Stimulated activated CD8-positive, alpha-beta memory T cell treated with anti-CD3 and anti-CD28 coated beads, Interleukin-7, amount 100 ng/mL, for 1 hour (primary cell): ENCODE measurements around the gene RTP5.
"Not testable (repeated sequence)": the region's sequence is repeated elsewhere in the genome, so short reads cannot be mapped to it uniquely, and the experiment has no call there.

Experiments
- DNase-seq, 2 donors: peaks; one replicate each; pipeline ENCODE4 v3.0.0-alpha.2; 2020; ENCODE audit warnings: low read depth in 2 of 2

RTP5 gene

DNA sequence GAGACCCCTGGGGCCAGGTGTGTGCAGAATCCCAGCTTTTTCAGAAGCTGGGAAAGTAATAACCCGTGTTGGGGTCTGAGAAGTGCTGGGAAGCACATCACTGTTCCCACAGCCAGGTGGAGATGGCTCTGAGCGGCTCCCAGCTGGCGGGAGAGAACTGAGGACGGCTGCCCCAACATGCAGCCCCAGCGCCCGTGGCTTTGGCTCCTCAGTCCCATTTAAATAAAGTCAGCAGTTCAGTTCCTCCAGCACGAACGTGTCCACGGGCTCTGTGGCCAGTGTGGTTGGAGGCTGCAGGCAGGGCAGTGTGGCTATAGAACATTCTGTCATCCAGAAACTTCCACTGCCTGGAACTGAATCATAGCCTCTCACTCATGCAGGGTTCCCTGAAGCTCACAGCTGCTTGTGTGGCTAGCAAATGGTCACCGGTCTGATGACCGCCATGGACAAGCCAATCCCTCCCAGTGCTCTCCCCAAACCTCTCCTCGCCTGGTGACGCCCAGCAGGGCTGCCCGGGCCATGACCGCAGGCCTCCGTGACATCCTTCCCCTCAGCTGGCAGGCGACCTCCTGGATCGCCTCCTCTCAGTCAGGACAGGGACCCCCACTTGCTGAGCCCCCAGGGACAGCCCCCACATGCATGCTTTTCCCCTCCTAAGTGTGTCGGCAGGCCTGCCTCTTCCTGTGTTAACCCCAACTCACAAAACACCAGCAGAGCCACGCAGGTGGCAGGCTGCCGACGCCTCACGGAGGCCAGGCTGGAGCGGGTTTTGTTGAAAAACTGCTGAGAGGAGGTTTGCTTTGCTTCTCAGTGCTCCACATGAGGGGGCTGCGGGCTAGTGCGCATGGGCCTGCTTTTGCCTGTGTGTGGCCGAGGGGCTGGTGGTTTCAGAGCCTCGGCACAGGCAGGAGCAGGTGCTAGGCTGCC lies 1.3 kb downstream of the RTP5 start:
- DNase-seq, result no peak

DNA sequence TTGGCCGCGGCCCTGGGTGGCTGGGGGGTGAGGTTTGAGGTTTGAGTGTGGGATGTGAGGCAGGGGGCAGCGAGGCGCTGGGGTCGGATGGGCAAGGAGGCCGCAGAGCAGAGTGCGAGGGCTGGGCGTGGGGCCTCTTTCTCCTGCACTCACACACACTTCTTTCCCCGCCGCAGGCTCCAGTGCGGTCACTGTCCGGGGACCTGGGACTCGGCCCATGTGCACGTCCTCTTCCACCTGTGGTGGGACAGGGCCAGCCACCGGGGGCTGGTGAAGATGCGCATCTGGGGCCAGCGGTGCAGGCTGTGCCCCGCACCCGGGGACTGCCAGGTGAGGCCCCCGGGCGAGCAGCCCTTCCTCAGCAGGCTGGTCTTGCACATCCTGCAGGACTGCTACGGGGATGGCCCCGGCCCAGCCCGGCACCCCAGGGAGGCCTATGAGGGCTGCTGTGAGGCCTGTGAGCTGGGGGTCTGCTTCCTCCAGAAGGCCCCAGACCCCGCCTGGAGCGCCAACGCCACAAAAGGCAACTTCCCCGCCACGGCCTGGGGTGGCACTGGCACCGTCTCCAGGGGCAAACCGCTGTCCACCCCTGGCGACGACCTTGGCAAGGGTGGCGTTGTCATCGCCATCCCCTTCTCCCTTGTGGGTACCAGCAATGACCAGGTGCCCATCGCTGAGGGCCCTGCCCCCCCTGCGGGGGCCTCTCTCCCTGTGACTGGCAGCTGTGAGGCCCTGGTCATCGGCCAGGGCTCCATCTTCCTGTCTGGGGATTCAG lies 2.2 kb downstream of the RTP5 start:
- no peak for DNase-seq

DNA sequence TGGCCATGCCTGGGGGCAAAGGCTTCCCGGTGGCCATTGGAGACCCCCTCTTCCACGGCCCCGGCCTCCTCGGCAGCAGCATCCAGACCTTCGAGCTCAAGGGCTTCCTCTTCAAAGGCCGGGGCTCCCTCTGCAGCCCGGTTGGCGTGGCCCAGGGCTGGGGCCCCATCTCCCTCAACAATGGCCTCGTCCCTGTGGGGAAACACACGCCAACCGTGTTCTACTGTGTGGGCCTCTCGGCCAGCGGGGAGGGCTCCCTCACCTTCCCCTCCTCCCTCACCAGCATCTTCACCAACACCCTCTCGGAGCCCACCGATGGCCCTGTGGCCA lies 2.7 kb downstream of the RTP5 start:
- DNase-seq, result no peak

DNA sequence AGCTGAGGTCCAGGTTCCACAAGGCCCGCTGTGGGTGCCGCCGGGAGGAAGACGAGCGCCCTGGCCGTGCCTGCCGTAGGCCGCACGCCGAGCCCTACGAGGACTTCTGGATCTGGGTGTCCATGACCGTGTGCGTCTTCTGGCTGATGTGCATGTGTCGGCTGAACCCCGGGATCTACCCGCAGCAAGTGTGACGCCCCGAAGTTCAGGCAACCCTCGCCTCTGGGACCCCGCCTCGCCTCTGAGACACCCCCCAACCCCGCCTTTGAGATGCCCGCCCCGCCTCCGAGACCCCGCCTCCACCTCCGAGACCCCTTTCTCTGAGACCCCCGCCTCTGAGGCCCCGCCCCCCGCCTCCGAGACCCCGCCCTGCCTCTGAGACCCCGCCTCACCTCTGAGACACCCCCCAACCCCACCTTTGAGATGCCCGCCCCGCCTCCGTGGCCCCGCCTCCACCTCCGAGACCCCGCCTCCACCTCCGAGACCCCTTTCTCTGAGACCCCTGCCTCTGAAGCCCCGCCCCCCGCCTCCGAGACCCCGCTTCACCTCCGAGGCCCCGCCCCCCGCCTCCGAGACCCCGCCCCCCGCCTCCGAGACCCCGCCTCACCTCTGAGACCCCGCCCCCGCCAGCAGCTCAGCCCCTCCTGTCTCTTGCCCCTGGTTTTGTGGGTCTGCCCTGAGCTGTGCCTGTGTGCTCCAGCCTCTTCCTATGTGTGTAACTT lies 3.7 kb downstream of the RTP5 start:
- no peak for DNase-seq

DNA sequence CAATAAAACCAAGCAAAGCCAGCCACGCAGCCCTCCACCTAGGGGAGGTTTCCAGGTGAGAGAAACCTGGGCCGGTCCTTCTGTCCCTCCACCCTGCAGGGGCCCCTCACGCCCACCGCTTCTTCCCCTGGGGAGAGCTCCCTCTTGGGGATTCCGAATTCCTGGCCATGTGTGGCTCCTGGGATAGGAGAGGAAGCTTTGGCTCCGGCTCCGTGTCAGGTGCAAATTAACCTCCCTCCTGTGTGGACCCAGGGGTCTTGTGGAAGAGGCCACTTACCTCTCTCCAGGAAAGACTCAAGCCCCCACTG lies 4.2 kb downstream of the RTP5 start:
- no peak for DNase-seq

DNA sequence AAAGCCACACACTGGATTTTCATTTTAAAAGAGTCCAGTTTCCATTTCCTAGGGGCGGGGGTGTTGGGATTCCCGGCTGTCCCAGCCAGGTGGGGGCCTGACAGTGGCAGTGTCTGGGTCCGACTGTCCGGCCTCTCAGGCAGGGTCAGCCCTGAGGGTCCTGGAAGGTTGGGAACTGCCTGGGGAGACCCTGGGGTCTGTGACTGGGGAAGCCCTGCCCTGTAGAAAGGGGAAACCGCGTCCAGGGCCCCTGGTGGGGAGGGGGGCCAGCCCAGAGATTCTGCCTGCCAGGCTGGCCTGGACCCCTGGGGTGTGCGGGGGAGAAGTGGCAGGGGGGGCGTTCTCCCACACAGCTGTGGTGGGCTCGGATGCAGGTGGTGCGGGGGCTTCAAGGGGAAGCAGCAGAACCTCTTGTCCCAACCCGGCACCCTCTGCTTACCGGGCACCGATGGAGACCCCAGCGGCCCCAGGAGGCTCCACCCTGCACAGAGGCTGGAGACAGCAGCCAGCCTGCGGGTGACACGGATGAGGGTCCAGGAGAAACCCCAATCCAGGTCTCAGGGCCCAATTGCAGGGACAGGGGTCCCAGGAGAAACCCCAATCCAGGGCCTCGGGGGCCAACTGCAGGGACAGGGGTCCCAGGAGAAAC lies 4.9 kb downstream of the RTP5 start:
- no peak for DNase-seq

DNA sequence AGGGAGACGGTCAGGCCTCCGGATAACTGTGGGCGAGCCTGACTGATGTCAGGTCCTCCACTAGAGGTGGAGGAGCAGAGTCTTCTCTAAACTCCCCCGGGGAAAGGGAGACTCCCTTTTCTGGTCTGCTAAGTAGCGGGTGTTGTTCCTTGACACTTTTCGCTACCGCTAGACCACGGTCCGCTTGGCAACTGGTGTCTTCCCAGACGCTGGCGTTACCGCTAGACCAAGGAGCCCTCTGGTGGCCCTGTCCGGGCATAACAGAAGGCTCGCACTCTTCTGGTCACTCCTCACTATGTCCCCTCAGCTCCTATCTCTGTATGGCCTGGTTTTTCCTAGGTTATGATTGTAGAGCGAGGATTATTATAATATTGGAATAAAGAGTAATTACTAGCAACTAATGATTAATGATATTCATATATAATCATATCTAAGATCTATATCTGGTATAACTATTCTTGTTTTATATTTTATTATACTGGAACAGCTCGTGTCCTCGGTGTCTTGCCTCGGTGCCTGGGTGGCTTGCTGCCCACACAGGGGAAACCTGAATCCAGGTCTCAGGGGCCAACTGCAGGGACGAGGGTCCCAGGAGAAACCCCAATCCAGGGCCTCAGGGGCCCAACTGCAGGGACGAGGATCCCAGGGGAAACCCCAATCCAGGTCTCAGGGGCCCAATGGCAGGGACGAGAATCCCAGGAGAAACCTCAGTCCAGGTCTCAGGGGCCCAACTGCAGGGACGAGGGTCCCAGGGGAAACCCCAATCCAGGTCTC lies 6.4 kb downstream of the RTP5 start:
- not testable (repeated sequence) for DNase-seq

DNA sequence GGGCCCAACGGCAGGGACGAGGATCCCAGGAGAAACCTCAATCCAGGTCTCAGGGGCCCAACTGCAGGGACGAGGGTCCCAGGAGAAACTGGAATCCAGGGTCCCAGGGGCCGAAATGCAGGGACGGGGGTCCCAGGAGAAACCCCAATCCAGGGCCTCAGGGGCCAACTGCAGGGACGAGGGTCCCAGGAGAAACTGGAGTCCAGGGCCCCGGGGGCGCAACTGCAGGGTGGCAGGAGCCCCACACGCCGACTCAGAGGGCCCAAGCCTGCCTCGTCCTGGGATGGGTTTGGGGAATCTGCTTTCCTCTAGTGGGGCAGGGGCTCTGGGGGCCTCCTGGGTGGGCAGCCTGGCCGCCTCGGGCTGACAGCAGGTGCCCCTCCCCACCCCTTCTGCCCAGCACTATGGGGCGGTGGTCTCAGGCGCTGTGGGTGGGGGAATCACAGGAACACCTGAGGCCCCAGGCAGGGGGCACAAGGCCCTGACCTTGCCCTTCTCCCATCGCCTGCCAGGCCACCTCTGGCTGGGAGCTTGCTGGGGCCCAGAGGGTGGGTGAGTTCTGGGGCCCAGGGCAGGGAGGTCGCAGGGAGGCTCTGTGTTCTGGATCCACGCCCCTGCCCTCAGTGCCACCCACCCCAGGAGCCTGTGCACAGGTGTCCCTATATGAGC lies 7.1 kb downstream of the RTP5 start:
- DNase-seq, result no peak

DNA sequence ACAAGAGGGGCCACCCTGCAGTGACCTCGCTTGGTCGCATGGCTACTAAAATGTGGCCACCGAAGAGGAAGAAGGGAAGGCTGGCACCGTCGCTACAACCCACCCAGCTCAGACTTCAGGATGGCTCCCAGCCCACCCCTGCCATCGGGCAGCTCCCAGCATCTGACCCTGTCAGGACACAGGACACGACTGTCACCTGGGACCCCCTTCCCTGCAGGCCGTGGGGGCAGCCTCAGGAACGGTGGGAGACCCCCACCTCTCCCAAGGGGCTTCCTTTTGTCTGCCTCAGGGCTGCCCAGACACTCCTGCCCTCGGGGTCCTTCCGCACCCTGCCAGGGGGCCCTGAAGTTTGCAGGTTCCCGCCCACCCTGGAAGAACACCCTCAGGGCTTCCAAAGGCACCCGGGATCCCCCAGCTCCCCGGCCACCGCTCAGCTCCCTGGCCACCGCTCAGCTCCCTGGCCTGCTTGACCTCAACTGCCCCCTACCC lies 7.7 kb downstream of the RTP5 start:
- DNase-seq, result no peak

DNA sequence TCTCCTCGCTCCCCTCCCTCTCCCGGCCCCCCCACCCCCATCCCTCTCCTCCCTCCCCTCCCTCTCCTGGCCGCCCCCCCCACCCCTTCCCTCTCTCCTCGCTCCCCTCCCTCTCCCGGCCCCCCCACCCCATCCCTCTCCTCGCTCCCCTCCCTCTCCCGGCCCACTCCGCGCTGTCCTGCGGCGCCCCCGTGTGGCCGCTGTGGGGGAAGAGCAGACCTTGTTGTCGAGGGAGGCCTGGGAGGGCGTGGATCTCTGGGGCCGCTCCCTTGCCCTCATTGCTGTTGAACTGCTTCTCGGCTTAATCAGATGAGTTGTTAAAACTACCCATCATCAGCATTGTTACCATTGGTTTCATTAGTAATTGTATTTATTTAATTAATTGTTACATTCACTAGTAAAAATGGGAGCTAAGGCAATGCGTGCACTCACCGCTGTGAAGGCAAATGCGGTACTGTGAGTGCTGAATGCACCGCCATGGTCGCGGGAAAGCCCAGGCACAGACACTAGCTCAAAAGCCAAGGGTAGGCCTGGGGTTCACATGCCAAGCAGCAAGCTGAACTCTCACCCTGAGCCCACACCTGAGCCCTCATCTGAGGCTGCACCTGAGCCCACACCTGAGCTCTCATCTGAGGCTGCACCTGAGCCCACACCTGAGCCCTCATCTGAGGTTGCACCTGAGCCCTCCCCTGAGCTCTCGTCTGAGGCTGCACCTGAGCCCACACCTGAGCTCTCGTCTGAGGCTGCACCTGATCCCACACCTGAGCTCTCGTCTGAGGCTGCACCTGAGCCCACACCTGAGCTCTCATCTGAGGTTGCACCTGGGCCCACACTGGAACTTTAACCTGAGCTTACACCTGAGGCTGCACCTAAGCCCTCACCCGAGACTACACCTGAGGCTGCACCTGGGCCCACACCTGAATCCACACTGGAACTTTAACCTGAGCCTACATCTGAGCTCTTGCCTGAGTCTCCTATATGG lies 8.8 kb downstream of the RTP5 start:
- peak; percentile 44 to 47 for DNase-seq

DNA sequence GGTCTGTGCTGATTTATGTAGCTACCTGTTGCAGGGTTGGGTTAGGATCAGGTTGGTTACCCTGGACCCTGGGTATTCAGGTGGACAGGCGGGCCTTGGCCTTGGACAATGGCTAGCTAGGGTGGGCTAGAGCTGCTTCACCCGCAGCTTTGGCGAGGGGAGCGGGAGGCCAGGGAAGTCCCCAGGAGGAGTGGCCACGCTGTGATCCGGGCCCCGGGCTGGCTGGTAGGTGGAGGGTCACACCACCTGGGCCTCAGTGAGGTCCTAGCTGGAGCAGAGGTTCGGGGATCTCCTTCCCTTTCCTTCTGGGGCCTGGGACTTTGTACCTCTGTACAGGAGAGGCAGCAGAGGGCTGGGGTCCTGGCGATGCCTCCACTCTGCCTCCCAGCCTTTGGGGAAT lies 9.8 kb downstream of the RTP5 start:
- DNase-seq, result no peak

DNA sequence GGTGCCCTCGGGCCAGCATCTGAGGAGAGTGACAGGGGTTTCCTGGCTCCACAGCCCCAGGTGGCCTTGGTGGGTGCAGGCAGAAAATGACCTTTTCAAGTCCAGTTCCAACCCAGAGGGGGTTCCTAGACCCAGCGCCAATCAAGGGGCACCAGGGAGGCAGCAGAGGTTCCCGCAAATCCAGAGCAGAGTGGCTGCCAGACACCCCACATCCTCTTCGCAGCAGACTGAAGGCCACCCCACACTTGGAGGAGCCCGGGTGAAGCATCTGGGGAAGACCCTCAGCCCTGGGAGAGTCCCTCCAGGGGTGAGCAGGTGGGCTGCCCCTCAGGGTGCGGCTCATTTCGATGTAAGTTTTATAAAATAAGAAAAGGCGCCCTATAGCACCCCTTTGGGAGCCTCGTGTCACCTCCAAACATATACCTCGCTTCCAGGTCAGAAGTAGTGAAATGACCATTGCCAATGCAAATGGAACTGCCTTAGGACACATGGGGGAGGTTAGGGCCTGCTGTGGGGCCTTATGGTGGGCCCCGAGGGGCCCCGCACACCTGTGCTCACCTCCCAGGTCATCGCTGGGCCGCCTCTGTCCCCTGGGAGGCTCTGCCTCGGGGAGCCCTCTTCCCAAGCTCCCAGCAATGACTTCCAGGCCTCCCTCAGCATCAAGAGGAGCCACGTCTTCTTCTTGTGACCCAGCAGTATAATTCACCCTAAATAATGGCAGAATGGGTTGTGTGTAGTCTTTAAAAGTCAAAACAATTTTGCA lies 11.0 kb downstream of the RTP5 start:
- DNase-seq, result no peak

DNA sequence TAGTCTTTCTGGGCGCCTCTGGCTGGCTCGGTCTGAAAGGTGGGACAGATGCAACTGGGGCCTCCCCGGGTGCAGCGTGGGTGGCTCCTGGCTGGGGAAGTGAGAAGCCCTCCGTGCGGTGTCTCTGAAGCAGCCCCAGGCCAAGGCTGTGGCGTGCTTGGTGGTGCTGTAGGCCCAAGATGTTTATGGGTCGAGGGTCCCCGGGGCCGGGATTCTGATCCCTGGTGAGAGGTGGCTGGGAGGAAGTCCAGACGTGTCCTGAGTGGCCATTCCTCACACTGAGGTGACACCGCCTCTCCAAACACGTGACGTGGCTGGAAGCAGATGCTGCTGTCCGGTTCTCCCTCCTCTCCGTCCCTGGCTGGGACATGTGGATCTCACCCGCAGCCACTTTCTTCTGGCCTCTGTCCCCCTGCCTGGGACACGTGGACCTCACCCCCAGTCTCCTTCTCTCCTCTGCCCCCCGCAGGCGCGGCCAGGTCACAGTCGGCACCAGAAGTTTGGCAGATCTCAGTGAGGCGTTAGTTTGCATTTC lies 12.6 kb downstream of the RTP5 start:
- DNase-seq, result no peak

DNA sequence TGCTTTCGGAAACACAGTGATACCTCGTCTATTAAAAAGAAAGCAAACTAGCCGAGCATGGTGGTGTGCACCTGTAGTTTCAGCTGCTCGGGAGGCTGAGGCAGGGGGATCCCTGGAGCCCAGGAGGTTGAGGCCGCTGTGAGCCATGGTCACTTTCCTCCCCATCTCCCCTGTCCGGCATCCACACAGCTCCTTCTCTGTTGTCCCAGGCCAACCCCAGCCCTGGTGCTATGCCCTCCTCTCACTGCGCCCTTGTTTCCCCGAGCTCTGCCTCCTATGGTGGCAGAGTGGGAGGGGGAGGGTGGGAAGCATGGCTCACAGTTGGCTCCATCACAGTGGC lies 15.4 kb downstream of the RTP5 start:
- DNase-seq, result no peak

DNA sequence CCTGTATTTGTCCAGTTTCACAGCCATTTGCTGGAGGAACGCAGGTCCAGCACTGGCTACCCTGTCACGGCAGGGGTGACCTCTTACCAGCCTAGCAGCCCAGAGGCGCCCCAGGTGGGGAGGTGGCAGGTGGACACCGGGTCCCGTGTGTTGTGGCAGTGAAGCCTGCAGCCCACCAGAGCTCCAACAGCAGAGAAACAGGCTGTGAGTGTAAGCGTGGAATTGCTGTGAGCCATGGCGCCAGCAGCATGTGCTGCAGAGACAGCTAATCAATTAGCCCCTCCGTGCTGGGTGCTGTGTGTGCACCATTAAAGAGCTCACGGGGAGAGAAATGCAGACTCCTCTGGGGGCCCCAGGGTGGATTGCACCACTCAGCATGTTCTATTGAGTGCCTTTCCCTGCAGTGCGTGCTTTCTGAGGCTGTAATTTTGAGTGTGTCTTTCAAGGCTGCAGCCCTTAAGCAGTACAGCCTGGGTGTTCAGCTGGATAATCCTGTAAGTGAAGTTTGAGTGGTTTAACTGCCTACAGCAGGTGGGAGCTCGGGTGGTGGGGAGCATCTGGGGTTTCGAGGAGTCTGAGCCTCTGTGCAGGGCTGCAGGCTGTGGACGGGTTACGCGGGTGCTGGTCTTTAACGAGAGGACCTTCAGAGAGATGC lies 15.9 kb downstream of the RTP5 start:
- DNase-seq, result no peak

DNA sequence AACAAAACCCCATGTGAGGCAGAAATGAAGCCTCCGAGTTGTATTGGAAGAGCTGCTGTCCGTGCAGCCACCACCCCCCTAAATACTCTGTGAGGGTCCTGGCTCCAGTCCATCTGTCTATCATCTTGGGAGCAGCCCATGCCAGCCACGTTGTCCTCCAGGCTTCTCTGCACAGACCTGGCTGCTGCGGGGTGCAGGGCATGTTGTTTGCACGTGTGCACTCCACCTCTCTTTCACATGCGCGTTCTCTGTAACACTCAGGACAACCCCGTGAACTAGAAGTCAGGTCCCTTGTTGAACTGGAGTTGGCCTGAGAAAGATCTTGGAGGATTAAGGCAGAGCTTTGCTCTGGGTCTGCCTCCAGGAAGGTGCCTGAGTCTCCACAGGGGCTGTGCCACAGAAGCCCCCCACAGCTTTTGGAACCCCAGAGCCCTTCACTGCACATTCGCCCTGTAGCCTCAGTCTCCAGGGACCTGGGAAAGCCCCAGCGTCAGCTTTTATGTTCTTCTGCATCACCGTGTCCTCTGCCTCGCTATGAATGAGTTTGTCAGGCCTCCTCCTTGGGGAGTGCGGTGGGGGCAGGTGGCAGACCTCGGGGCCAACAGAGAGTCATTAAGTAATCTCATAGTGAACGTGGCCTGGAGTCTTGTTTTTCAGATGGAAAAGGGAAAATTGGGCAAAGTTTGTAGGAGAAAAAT lies 16.6 kb downstream of the RTP5 start:
- no peak for DNase-seq

DNA sequence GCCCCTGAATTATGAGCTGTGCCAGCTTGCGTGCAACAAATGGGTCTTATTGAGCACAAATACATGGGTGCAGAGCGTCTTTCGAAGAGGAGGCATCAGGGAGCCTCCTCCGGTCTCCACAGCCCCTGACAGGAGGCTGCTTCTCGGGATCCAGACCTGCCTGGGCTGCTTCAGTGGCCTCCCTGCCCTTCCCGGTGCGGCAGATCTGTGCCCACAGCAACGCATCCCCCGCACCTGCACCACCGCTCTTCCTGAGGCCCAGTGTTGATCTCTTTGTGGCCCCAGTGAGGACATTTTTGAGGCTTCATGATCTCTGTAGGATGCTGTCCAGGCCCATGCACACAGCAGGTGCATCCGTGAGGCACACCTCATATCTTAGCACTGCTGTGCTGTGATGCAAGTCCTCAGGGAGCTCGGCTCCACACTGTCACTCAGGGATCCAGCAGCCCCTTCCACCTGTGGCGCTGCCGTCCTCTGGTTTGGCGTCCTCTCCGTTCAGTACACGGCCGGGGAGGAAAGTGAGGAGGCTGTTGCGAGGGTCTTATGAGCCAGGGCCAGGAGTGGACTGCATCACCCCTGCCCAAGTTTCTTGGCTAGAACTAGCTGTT lies 17.4 kb downstream of the RTP5 start:
- no peak for DNase-seq
